Pancreas (tissue), 10 donors: ENCODE measurements around the gene VANGL2. TPM values are rescaled to one million over a fixed set of nuclear protein-coding genes. Genes with fewer than 3 reads are reported as not detected.

Experiments
- ATAC-seq, 4 donors: fragments of 200-7000 bp; cut with Tn5 transposase; one replicate each; pipeline versions ENCODE4 v1.8.0 to v1.9.1; 2020; ENCODE audit warnings: mild to moderate bottlenecking in 4 of 4, moderate library complexity in 4 of 4
- DNase-seq, 6 donors: peaks; one replicate each; pipeline ENCODE4 v3.0.0-alpha.2; 2020
- FAIRE-seq: peaks from 2 replicates; lab custom pipeline; 2012; peaks lifted over from hg19 to GRCh38; lab: Jason Lieb, UNC
- H3K27ac ChIP-seq, 4 donors: fragments of 200-600 bp; sonication (generic); 1 replicate in 3 of 4; 2 replicates in 1 of 4; pipeline versions ENCODE4 v1.5.0 to v1.8.0; 2020
- H3K27me3 ChIP-seq, 4 donors: fragments of 200-600 bp; one replicate each; pipeline ENCODE4 v1.8.0; 2021
- H3K36me3 ChIP-seq, 3 donors: fragments of 200-600 bp; sonication (generic) in 1 of 3; one replicate each; pipeline versions ENCODE4 v1.5.0 to v1.8.0; 2020 to 2021
- H3K4me1 ChIP-seq, 3 donors: fragments of 200-600 bp; one replicate each; pipeline ENCODE4 v1.8.0; 2021
- H3K4me3 ChIP-seq, 4 donors: fragments of 200-600 bp; sonication (generic) in 2 of 4; one replicate each; pipeline versions ENCODE4 v1.5.0 to v1.8.0; 2020 to 2021
- H3K9me3 ChIP-seq, 4 donors: fragments of 200-600 bp; one replicate each; pipeline ENCODE4 v1.8.0; 2021
- WGBS, 2 donors: extraction: QIAGEN DNeasy Blood & Tissue Kit; methylation state at CpG; one replicate each; pipeline ENCODE4 v1.1.7; 2013; 5-methylcytosine and 5-hydroxymethylcytosine counted together
- intact Hi-C, 3 donors: fragments of 100-400 bp; cut with DNase I; formaldehyde crosslinking; loops; one replicate each; pipeline versions ENCODE4 v1.11.1 to v1.14.2; 2022
- polyA plus RNA-seq, 2 donors: library from polyadenylated mRNA; stranded (reverse); fragments of 200-250 nt; gene quantifications; one replicate each; pipeline ENCODE4 v1.2.3, GENCODE V29; 2013
- total RNA-seq, 6 donors: library from RNA; stranded (reverse); fragmentation: NEBNext Ultra II Directional in 4 of 6; extraction: Animal tissue kit (Norgen Biotek cat#: 25700) in 4 of 6; gene quantifications; one replicate each; pipeline versions ENCODE4 v1.2.1 to v1.2.4, GENCODE V29; 2021 to 2023
- TF ChIP-seq, protein P1 (sequence below), 4 donors: fragments of 200-600 bp; sonication (generic) in 3 of 4; IDR thresholded peaks; one replicate each; pipeline versions ENCODE4 v1.5.0 to v1.8.0; 2021; ENCODE audit warnings: antibody characterized with exemption in 4 of 4
- donor health status: healthy with polysubstance abuse.
- donor health status: DM: no; HTN: no; CAD: no; lungs with moderate emphysema.
- donor health status: DM: no; HTN: no; CAD: no.
- donor health status: control.
- donor health status: control.
- donor health status: Bipolar disorder and iron deficiency.
- donor health status: DM: yes; HTN: yes; CAD: no.
- donor health status: DM: no; HTN: no; CAD: no.
- donor health status: DM: no; HTN: no; CAD: no.
- donor health status: DM: yes; HTN: yes; CAD: no.

The VANGL2 gene
- total and polyA plus RNA-seq, 8 donors: 2.5 to 9.9 (median 4.2) TPM

DNA sequence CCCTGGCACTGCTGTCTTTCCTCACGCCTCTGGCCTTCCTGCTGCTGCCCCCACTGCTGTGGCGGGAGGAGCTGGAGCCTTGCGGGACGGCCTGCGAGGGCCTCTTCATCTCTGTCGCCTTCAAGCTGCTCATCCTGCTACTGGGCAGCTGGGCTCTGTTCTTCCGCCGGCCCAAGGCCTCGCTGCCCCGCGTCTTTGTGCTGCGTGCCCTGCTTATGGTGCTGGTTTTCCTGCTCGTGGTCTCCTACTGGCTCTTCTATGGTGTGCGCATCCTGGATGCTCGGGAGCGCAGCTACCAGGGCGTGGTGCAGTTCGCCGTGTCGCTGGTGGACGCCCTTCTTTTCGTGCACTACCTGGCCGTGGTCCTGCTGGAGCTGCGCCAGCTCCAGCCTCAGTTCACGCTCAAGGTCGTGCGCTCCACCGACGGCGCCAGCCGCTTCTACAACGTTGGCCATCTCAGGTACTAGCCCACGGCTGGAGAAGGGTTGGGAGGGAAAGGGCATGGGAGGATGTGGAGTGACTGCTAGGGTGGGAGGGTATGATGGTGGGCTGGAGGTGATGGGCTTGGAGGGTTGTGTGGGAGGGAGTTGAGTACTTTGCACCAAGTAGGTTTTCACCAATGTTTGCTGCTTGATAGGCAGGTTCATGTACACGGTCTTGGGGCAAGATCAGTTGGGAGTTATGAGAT, 18.9 kb downstream of the VANGL2 start:
- H3K27me3 ChIP-seq: no peaks in the 10 kb centered on the region
- intact Hi-C loops: no loop called here
- TF ChIP-seq, protein P1, sequence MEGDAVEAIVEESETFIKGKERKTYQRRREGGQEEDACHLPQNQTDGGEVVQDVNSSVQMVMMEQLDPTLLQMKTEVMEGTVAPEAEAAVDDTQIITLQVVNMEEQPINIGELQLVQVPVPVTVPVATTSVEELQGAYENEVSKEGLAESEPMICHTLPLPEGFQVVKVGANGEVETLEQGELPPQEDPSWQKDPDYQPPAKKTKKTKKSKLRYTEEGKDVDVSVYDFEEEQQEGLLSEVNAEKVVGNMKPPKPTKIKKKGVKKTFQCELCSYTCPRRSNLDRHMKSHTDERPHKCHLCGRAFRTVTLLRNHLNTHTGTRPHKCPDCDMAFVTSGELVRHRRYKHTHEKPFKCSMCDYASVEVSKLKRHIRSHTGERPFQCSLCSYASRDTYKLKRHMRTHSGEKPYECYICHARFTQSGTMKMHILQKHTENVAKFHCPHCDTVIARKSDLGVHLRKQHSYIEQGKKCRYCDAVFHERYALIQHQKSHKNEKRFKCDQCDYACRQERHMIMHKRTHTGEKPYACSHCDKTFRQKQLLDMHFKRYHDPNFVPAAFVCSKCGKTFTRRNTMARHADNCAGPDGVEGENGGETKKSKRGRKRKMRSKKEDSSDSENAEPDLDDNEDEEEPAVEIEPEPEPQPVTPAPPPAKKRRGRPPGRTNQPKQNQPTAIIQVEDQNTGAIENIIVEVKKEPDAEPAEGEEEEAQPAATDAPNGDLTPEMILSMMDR (IDR thresholded peaks at IDR 0.05): no peak
- ATAC-seq (no peak), DNase-seq (no peak), FAIRE-seq (no peak)
- H3K27ac ChIP-seq: no peak overlapping the region
- no peaks in the 10 kb centered on the region for H3K4me1 ChIP-seq
- no peaks in the 10 kb centered on the region for H3K36me3 ChIP-seq
- no peaks in the 10 kb centered on the region for H3K9me3 ChIP-seq
- no peak overlapping the region for H3K4me3 ChIP-seq
- 89 to 92% methylated on average over 34 of the region's 34 CpGs for whole genome bisulfite sequencing, 2 donors

DNA sequence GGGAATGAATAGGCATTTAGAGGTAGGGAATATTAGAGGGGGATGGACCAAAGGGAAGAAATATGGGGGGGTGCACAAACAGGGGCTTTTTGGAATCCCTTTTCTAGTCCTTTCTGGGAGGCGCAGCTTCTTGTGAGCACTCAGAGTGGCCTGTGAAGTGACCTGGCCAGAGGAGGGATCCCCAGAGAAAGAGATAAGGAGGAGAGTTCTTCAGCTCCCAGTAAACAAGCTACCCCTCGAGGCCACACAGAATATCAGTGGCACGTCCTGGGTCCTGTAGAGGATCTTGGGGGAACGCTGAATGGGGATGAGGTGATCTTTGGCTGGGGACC, 19.4 kb downstream of the VANGL2 start:
- Histone ChIP-seq H3K4me1 (no peaks in the 10 kb centered on the region), H3K27me3 (no peaks in the 10 kb centered on the region), H3K36me3 (no peaks in the 10 kb centered on the region), H3K27ac (no peak overlapping the region), H3K4me3 (no peak overlapping the region), H3K9me3 (no peaks in the 10 kb centered on the region)
- DNase-seq: no peak
- TF ChIP-seq, protein P1 (IDR thresholded peaks at IDR 0.05): no peak
- intact Hi-C loops: loop anchor here in 1 of 3 donors (10.0 kb wide), 1 partner anchor 195 kb away; no protein-coding TSS in a partner anchor
- ATAC-seq: no peak
- FAIRE-seq: no peak
- WGBS, 2 donors: 87 to 91% methylated on average over 4 of the region's 4 CpGs

DNA sequence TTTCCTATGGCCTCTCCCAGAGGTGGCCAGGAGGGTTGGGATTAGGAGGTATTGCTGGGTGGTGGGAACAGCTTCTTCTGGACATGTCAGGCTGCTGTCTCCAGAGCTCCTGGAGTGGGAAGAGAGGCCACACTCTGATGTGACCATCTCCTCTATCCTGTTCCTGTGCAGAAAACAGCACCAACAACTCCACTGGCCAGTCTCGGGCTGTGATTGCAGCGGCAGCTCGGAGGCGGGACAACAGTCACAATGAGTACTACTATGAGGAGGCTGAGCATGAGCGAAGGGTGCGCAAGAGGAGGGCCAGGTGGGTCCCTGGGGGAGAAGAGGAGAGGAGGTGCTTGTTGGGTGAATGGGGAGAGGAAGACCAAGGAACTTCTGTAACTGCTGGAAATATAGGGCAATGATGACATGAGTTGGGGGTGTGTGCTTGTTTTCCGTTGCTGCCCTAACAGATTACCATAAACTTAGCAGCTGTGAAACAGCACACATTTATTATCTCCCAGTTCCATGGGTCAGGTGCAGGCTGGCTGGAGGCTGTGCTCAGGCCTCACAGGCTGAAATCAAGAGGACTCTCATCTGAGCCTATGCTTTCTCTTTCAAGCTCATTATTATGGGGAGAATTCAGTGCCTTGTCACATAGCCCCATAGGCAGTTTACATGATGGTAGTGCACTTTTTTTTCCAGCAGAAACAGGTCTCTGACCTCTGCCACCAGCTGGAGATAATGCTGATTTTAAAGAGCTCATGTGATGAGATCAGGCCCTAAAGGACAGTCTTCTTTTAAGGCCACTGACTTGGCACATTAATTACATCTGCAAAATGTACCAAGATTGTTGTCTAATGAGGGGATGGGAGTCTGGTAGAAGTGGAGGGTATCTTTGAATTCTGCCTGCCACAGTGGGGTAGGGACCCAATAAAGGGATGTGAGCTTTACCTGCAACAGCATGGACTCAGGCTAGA, 20.8 kb downstream of the VANGL2 start:
- Histone ChIP-seq H3K9me3 (no peaks in the 10 kb centered on the region), H3K27ac (no peak overlapping the region), H3K4me1 (no peaks in the 10 kb centered on the region), H3K27me3 (no peaks in the 10 kb centered on the region), H3K36me3 (no peaks in the 10 kb centered on the region), H3K4me3 (no peak overlapping the region)
- 90 to 92% methylated on average over 7 of the region's 7 CpGs for WGBS, 2 donors
- FAIRE-seq: no peak
- no peak for ATAC-seq
- intact Hi-C loops: loop anchor here in 1 of 3 donors (10.0 kb wide), 1 partner anchor 194 kb away; no protein-coding TSS in a partner anchor
- TF ChIP-seq, protein P1 (IDR thresholded peaks at IDR 0.05): no peak
- DNase-seq: no peak

DNA sequence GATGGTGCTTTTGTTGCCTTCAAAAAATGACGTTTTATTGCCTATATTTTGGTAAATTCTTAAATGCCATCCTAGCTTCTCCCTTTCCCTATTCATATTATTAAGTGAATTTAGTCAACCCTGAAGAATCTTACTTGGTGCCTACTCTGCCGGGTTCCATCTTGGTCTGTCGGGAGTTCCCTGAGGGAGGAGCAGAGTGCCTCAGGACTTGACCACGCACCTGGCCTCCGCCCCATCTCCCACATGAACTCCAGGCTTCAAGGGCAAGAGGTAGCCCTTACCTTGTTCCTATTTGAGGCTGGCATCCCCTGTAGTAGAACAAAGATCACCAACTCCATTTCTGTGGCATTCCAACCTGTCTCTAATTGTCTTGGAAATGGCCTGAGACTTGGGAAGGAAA, 21.5 kb downstream of the VANGL2 start:
- Histone ChIP-seq H3K4me1 (no peaks in the 10 kb centered on the region), H3K4me3 (no peak overlapping the region), H3K27ac (no peak overlapping the region), H3K27me3 (no peaks in the 10 kb centered on the region), H3K36me3 (no peaks in the 10 kb centered on the region), H3K9me3 (no peaks in the 10 kb centered on the region)
- TF ChIP-seq, protein P1 (IDR thresholded peaks at IDR 0.05): no peak
- WGBS, 2 donors: 80 to 88% methylated on average over 5 of the region's 5 CpGs
- intact Hi-C loops: loop anchor here in 1 of 3 donors (10.0 kb wide), 1 partner anchor 193 kb away; no protein-coding TSS in a partner anchor
- DNase-seq (no peak), ATAC-seq (no peak), FAIRE-seq (no peak)
